Endothelial cell of umbilical vein (primary cell): Measurements from ENCODE around the gene MIR17HG.

ENCODE experiments used
- EZH2 ChIP-seq: IDR thresholded peaks from 2 replicates; pipeline ENCODE4 v1.6.1; 2012; ENCODE audit warnings: borderline replicate concordance, low read depth, mild to moderate bottlenecking, moderate library complexity, low read length, inconsistent platforms; ENCODE audit not compliant: severe bottlenecking
- GATA2 ChIP-seq: IDR thresholded peaks from 2 replicates; pipeline ENCODE4 v1.7.0; 2011; ENCODE audit warnings: low read depth, mild to moderate bottlenecking, moderate library complexity, mixed read lengths, low read length; ENCODE audit not compliant: insufficient read length, insufficient read depth
- JUN ChIP-seq: IDR thresholded peaks from 2 replicates; pipeline ENCODE4 v1.6.1; 2011; ENCODE audit warnings: borderline replicate concordance, low read depth; ENCODE audit not compliant: insufficient read length, insufficient read depth
- MYC ChIP-seq: IDR thresholded peaks from one replicate; pipeline ENCODE4 v1.6.1; 2011; ENCODE audit warnings: mild to moderate bottlenecking, low read depth, low read length
- POLR2A ChIP-seq: IDR thresholded peaks from 2 replicates; pipeline ENCODE4 v1.6.1; 2012; ENCODE audit warnings: low read depth, mild to moderate bottlenecking, control low read depth, low read length
- POLR2AphosphoS5 ChIP-seq: IDR thresholded peaks from 2 replicates; pipeline ENCODE4 v1.6.1; 2012; ENCODE audit warnings: low read depth, mild to moderate bottlenecking, control low read depth, low read length, moderate library complexity; ENCODE audit not compliant: insufficient read depth
- TF ChIP-seq, protein P1 (sequence below), 2 donors: IDR thresholded peaks; 1 replicate in 1 of 2; 2 replicates in 1 of 2; pipeline ENCODE4 v1.5.1; 2011; ENCODE audit warnings: low read length in 2 of 2, mild to moderate bottlenecking in 2 of 2, moderate library complexity in 2 of 2, control low read depth in 1 of 2, inconsistent platforms in 1 of 2, low read depth in 1 of 2; ENCODE audit not compliant: insufficient read depth in 1 of 2; ENCODE audit errors: extremely low read depth in 1 of 2
- TF ChIP-seq, protein P2 (sequence below): IDR thresholded peaks from 2 replicates; pipeline ENCODE4 v1.6.1; 2011; ENCODE audit not compliant: insufficient read depth, insufficient read length

DNA sequence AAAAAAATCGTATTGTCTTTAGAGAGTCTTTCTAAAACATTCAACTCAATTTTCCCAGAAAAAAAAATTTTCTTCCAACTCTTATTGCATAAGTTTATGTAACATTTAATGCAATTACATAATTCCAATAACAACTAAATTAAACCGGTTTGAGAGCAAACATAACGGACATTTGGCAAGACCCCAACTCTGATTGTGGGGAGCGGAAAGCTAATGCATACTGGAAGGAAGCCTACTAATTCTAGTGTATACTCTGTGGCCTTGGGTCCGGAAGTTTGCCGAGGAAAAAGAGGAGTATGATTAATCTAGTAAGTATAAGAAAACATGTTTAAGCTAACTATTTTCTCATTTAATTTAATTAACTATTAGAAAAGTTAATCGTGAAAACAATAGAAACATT is 21.3 kb upstream of the MIR17HG start:
- no peak for TF ChIP-seq EZH2
- TF ChIP-seq, protein P1, sequence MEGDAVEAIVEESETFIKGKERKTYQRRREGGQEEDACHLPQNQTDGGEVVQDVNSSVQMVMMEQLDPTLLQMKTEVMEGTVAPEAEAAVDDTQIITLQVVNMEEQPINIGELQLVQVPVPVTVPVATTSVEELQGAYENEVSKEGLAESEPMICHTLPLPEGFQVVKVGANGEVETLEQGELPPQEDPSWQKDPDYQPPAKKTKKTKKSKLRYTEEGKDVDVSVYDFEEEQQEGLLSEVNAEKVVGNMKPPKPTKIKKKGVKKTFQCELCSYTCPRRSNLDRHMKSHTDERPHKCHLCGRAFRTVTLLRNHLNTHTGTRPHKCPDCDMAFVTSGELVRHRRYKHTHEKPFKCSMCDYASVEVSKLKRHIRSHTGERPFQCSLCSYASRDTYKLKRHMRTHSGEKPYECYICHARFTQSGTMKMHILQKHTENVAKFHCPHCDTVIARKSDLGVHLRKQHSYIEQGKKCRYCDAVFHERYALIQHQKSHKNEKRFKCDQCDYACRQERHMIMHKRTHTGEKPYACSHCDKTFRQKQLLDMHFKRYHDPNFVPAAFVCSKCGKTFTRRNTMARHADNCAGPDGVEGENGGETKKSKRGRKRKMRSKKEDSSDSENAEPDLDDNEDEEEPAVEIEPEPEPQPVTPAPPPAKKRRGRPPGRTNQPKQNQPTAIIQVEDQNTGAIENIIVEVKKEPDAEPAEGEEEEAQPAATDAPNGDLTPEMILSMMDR (IDR thresholded peaks at IDR 0.05; ENCODE audit: extremely low read depth in 1 of 2, insufficient read depth in 1 of 2, low read depth in 1 of 2, low read length in 2 of 2): no peak
- no peak for TF ChIP-seq POLR2AphosphoS5
- no peak for TF ChIP-seq POLR2A
- TF ChIP-seq GATA2: no peak
- no peak for TF ChIP-seq JUN
- TF ChIP-seq MYC: no peak
- TF ChIP-seq, protein P2, sequence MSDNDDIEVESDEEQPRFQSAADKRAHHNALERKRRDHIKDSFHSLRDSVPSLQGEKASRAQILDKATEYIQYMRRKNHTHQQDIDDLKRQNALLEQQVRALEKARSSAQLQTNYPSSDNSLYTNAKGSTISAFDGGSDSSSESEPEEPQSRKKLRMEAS: no peak
